HG03039 (cell line): ENCODE data around the gene PHETA1.
"Not testable (repeated sequence)": the region's sequence is repeated elsewhere in the genome, so short reads cannot be mapped to it uniquely, and the experiment has no call there.

Experiments used
- ATAC-seq: cut with Tn5 transposase; IDR thresholded peaks from one replicate; pipeline ENCODE4 v1.9.1; 2021; ENCODE audit warnings: mild to moderate bottlenecking, moderate library complexity; ENCODE audit not compliant: unreplicated experiment

The PHETA1 gene

DNA sequence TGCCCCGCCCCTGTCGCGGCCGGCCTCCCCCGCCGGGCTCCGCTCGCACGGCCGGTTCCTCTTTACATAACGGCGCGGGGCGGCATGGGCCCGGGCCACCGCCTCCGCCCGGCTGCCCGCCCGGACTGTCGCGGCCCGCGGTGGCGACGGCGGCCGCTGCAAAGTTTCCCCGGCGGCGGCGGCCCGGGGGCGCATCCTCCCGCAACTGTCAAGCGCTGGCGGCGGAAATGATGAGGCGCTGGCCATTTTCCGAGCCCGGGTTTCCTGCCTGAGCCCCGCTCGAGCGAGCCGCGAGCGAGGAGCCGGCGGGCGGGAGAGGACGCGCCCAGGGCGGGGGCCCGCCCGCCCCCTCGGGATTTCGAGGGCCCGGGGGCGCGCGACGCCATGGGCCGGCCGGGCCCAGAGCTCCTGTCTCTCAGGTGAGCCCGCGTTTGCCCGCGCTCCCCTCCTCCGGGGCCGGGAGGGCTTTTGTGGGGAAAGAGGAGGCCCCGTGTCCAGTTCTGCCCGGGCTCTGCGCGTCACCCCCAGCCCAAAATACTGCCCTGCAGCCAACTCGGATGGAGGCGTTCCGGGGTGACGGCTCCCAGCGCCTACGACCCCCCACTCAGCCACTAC lies 37.1 kb upstream of the PHETA1 start, which contains the start of gene SH2B3:
SH2B3 (plus strand) TSS at position 65 of the 615 bp plus-strand sequence. CDS start 12,223 bp downstream, outside the sequence.
- ATAC-seq: no peak

- ATAC-seq: peak; percentile 48
Measured at GRCh38 chr12:111405149-111405858, 36.4 kb upstream of the PHETA1 start.

DNA sequence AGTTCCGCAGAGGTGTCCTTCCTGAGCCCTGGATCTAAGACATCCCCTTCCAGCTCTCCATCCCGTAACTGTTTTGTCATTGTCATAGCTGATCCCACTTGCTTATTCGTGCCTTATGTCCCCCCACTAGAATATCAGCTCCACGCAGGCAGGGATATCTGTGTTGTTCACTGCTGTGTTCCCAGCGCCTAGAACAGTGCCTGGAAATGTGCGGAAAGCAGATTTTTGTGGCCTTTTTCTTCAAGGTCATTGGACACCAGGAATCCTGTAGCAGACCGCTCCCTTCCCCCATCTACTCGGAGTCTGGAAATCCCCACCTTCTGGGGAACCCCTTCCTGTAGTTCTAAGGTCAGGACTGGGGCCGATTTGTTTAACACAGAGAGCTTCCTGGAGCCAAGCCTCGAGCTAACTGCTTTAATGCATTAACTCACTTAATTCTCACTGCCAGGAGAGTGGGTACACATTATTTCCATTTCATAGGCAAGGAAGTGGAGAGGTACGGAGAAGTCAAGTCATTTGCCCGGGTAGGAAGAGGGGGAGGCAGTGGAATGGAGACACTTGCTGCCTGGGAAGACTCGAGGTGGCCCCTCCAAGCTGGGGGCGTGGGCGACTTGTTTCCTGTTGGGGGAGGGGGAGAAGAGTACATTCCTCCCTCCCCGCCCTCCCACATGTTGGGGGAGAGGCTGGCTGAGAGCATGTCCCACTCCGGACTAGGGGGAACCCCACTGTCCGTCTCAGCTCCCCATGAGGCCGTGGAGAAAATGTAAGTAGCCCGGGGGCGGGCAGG lies 35.7 kb upstream of the PHETA1 start:
- ATAC-seq: peak; percentile 6

DNA sequence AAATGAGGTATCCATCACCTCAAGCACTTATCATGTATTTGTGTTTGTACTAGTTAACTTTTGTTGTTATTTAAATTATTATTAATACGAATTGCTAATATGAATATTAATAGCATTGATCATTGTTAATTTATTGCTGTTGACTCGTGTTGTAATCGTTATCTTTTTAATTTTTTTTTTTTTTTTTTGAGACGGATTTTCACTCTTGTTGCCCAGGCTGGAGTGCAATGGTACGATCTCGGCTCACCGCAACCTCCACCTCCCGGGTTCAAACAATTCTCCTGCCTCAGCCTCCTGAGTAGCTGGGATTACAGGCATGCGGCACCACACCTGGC lies 33.6 kb upstream of the PHETA1 start:
- not testable (repeated sequence) for ATAC-seq

GRCh38 chr12:111401167-111401605 lies 32.3 kb upstream of the PHETA1 start:
- ATAC-seq: no peak

GRCh38 chr12:111399741-111400404 lies 31.0 kb upstream of the PHETA1 start:
- ATAC-seq: not testable (repeated sequence)

DNA sequence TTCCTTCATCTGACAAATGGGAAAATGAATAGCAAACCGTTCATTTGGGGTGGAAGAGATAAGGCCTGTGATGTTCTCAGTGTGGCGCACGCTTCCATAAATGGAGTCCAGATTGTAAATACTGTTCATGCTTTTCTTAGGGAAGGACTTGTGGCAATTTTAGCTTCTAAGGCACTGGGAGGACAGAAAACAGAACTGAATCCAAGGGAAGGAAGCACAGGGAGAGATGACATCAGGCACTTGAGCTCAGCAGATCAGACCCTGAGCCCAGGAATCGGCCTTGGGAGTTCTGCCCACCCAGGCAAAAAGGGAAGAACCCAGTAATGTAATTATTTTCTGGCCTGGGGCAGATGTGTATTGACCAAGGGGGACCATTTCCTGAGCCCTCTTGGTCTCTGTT lies 29.6 kb upstream of the PHETA1 start:
- ATAC-seq: no peak

GRCh38 chr12:111396726-111397445 lies 28.0 kb upstream of the PHETA1 start:
- ATAC-seq: peak; percentile 55

DNA sequence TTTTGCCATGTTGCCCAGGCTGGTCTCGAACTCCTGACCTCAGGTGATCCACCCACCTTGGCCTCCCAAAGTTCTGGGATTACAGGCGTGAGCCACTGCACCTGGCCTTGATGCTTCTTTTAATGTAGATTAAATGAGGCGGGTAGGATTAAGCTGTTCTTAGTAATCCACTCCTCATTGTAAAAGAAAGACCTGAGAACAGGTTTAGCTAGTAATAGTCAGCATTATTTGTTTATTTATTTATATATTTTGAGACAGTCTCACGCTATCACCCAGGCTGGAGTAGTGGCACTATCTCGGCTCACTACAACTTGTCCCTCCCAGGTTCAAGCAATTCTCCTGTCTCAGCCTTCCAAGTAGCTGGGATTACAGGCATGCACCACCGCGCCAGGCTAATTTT lies 27.4 kb upstream of the PHETA1 start:
- ATAC-seq: not testable (repeated sequence)

GRCh38 chr12:111395336-111396187 lies 26.7 kb upstream of the PHETA1 start:
- no peak for ATAC-seq

DNA sequence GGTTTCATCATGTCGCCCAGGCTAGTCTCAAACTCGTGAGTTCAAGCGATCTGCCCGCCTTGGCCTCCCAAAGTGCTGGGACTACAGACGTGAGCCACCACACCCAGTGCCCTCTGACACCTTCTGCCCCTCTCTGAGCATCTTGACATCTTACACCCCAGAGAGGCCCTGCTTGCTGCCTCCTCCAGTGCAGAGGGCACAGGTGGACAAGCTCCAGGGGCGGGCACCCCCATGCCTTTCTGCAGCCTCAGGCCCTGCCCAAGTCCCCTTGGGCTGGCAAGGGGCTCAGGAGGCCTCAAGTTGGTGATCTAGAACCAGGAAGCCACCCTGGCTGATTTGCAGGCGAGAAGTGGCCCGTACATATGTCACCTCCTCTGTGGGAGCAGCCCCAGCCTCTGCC lies 25.6 kb upstream of the PHETA1 start:
- ATAC-seq: no peak

GRCh38 chr12:111393700-111394300 lies 24.9 kb upstream of the PHETA1 start:
- no peak for ATAC-seq

- ATAC-seq: no peak
Measured at GRCh38 chr12:111390910-111391309, 22.0 kb upstream of the PHETA1 start.

DNA sequence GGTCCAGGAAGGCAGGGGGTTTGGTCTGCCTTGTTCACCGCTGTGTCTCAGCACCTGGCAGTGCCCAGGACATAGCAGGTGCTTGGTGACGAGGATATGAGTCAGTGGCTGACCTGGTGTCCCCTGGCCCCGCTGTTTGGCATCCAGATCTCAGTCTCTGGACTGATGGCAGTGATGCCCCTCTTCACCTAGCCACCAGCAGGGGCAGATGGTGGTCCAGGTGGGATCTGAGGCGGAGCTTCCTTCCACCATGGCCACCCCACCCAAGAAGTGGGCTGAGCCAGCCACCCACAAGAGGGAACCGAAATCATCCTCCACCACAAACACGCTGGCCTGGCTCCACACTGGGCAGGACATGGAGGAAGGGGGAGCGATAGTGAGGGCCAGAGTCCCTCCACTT lies 20.7 kb upstream of the PHETA1 start:
- ATAC-seq: no peak

DNA sequence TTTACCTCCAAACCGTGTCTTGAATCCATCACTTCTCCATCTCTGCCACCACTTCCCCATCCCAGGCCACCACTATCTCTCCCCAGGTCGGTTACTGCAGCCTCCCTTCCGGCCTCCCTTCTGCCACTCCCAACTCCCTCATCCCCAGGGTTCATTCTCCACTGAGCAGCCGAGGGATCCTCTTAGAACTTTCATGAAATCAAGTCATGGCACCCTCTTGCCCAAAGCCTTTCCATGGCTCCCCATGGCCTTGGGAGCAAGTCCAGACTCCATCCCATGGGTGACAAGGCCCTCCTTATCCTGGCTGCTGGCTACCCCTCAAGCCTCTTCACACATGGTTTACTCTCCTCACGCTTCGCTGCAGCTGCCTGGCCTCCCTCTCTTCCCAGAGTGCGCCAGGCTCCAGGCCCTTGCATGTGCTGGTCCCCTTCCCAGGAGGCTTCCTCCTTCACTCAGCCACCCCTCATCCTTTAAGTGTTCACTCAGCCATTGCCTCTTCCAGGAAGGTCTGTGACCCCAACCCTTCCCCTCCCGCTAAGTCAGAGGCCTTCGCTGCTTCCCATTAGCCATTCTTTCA lies 18.9 kb upstream of the PHETA1 start:
- no peak for ATAC-seq

DNA sequence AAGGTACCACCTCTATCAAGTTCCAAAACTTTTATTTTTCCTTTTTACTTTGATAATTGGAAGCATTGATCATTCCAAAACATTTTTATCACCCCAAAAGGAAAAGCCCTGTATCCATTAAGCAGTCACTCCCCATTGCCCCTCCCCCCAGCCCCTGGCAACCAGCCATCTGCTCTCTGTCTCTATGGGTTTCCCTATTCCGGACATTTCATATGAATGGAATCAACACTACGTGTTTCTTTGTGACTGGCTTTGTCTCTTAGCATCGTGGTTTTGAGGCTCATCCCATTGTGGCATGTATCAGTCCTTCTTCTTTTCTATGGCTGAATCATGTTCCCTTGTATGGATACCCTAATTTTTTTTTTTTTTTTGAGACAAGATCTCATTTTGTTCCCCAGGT lies 18.0 kb upstream of the PHETA1 start:
- no peak for ATAC-seq

DNA sequence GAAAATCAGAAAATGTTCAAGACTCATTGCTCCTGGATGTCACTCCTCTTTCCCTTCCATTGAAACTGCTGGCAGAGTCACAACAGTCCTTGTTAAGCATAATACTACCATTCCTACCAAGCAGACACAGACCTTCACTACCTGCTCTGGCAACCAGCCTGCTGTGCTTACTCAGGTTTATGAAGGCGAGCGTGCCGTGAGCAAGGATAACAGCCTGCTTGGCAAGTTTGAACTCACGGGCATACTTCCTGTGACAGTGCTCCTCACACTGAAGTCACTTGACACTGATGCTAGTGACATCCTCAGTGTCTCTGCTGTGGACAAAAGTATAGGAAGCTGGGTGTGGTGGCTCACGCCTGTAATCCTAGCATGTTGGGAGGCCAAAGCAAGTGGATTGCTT lies 15.7 kb upstream of the PHETA1 start:
- ATAC-seq: no peak

GRCh38 chr12:111379942-111380554 lies 11.2 kb upstream of the PHETA1 start:
- ATAC-seq: no peak

DNA sequence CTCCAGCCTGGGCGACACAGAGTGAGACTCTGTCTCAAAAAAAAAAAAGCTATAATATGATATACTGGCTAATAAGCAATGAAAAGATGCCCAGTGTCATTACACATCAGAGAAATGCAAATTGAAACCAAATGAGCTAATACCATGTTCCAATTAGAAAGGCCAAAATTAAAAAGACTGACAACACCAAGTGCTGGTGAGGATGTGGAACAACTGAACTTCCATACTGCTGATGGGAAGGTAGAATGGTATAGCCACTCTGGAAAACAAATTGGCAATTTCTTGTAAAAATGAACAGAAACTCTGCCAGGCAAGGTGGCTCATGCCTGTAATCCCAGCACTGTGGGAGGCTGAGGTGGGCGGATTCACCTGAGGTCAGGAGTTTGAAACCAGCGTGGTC lies 8.5 kb upstream of the PHETA1 start:
- ATAC-seq: no peak
